ENCODE results near the gene KIF23. TPM values are rescaled to one million over a fixed set of nuclear protein-coding genes. Genes with fewer than 3 reads are reported as not detected.

Gene KIF23
- polyA plus RNA-seq, 1 donor = 15.9 TPM

DNA sequence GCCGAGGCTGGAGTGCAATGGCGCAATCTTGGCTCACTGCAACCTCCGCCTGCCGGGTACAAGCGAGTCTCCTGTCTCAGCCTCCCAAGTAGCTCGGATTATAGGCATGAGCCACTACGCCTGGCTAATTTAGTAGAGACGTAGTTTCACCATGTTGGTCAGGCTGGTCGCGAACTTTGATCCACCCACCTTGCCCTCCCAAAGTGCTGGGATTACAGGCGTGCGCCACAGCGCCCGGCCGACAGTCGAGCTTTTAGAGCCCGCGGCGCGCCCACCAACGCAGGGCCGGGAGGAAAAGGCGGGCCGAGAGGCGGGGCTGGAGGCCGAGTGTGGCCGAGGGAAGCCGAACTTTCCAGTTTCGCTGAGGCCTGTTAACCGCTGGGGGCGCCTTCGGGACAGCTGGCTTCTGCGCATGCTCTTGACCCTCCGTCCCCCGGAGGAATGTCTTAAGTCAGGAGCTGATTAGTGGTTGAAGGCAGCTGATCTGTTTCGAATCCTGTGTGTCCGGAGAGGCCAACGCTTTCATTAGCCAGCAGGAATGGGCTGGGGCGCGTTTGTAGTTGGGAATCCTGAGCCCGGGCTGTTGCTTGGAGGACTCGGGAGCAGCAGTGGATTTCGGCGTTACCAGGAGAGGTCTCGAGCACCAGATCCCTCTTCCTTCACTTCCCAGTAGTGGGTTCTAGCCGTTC lies 48.5 kb downstream of the KIF23 start:
- peaks cover 15% of the 10 kb centered on the region for H3K4me1 ChIP-seq (ENCODE audit: control insufficient read depth, insufficient read depth, low read length)
- H3K4me3 ChIP-seq (ENCODE audit: low read length) = peak overlapping the region; percentile 43
- H3K36me3 ChIP-seq (ENCODE audit: control insufficient read depth, insufficient read depth, low read length) = peaks cover 2% of the 10 kb centered on the region
- H3K9me3 ChIP-seq (ENCODE audit: control insufficient read depth, low read depth, low read length) = peaks cover 2% of the 10 kb centered on the region
- no CpG with 5 or more reads among the region's 46 CpGs for WGBS (ENCODE audit: insufficient coverage, low lambda C conversion rate)
- peak overlapping the region; percentile 91 for H3K27ac ChIP-seq (ENCODE audit: low read length)
- DNase-seq = peak; percentile 97 to 98
- no peaks in the 10 kb centered on the region for H3K27me3 ChIP-seq (ENCODE audit: control insufficient read depth, insufficient read depth, low read length)

DNA sequence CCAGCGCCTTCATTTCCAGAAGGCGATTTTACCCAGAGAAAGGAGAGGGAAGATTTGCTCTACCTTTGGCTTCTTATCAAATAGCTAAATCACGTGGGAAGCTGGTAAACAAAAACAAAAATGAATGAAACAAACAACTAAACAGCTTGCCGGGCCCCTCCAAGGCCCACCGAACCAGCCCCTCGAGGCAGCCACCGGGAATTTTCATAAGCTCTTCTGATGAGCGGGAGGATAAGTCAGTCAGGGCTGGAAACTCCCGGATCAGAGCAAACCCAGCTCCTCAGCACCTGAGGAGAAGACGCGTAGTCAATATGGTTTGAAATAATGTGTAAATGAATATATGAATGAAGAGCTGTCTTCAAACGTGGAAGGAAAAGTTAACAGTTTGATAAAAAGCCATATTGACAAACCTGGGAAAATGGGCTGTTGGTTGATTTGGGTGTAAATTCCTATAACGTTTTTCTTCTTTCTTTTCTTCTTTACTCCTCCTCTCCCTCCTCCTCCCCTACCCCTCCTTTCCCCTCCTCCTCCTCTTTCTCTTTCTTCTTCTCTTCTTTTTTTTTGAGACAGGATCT lies 49.1 kb downstream of the KIF23 start:
- Histone ChIP-seq H3K4me1 (ENCODE audit: control insufficient read depth, insufficient read depth, low read length) (peaks cover 21% of the 10 kb centered on the region), H3K27ac (ENCODE audit: low read length) (peak overlapping the region; percentile 91), H3K9me3 (ENCODE audit: control insufficient read depth, low read depth, low read length) (peaks cover 2% of the 10 kb centered on the region), H3K36me3 (ENCODE audit: control insufficient read depth, insufficient read depth, low read length) (no peaks in the 10 kb centered on the region), H3K4me3 (ENCODE audit: low read length) (peak overlapping the region; percentile 43), H3K27me3 (ENCODE audit: control insufficient read depth, insufficient read depth, low read length) (no peaks in the 10 kb centered on the region)
- no peak for DNase-seq
- WGBS (ENCODE audit: insufficient coverage, low lambda C conversion rate) = 14% methylated on average over 1 of the region's 13 CpGs

DNA sequence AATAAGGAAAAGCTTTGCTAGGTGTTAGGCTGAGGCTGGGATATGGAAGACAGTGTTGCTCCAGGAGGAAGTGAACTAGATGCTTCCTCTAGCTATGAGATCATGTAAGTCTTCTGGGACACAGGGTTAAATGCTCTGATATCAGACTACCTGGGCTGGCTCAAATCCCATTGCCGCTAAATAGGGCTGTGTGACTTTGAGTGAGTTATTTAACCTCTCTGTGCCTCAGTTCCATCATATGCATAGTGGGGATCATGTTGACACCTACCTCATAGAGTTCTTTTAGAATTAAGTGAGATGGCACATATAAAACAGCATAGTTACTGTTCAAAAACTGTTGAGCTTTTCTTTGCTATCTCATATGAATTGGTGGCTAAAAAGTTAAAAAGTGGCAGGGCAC lies 51.1 kb downstream of the KIF23 start:
- peaks cover 28% of the 10 kb centered on the region for H3K4me1 ChIP-seq (ENCODE audit: control insufficient read depth, insufficient read depth, low read length)
- H3K4me3 ChIP-seq (ENCODE audit: low read length) = no peak overlapping the region
- no peak overlapping the region for H3K27ac ChIP-seq (ENCODE audit: low read length)
- peaks cover 2% of the 10 kb centered on the region for H3K9me3 ChIP-seq (ENCODE audit: control insufficient read depth, low read depth, low read length)
- no CpG with 5 or more reads among the region's 1 CpG for WGBS (ENCODE audit: insufficient coverage, low lambda C conversion rate)
- no peaks in the 10 kb centered on the region for H3K36me3 ChIP-seq (ENCODE audit: control insufficient read depth, insufficient read depth, low read length)
- H3K27me3 ChIP-seq (ENCODE audit: control insufficient read depth, insufficient read depth, low read length) = no peaks in the 10 kb centered on the region
- no peak for DNase-seq

DNA sequence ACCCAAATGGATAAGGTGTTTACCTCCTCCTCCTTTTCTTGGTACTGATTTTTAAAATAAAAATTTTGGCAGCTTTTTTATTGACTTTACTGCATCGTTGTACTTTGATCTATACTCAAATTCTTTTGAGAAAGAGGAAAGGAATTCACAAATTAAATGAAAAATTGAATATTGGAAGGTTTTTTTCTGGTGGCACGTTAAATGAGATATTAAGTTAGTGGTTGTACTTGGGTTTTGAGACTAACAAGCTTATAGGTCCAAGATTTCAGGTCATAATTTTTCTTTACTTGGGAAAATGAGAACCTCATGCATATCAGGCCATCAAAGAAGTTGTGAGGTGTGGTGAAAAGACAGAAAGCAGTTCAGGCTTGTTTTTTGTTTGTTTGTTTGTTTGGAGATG lies 52.6 kb downstream of the KIF23 start:
- Histone ChIP-seq H3K4me3 (ENCODE audit: low read length) (no peak overlapping the region), H3K4me1 (ENCODE audit: control insufficient read depth, insufficient read depth, low read length) (peaks cover 28% of the 10 kb centered on the region), H3K9me3 (ENCODE audit: control insufficient read depth, low read depth, low read length) (peaks cover 2% of the 10 kb centered on the region), H3K36me3 (ENCODE audit: control insufficient read depth, insufficient read depth, low read length) (no peaks in the 10 kb centered on the region), H3K27me3 (ENCODE audit: control insufficient read depth, insufficient read depth, low read length) (no peaks in the 10 kb centered on the region), H3K27ac (ENCODE audit: low read length) (no peak overlapping the region)
- WGBS (ENCODE audit: insufficient coverage, low lambda C conversion rate) = 100% methylated on average over 1 of the region's 2 CpGs
- no peak for DNase-seq

DNA sequence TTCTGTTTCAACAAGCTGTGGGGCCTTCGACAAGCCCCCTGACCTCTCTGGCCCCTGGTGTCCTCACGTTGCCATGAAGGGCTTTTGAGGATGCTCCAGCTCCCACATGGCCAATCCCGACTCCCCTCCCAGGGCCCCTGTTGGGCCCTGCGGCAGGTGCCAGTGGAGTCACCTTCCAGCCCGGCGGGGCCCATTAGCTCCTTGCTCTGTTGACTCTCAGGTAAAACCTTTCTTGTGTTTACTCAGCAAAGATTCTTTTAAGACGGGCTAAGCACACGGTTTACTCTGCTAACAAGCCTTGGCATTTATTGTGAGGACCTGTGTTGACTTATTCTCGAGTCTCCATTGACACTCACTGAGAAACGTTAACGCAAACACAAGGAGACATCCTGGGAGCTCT lies 53.5 kb downstream of the KIF23 start:
- no peaks in the 10 kb centered on the region for H3K9me3 ChIP-seq (ENCODE audit: control insufficient read depth, low read depth, low read length)
- H3K4me1 ChIP-seq (ENCODE audit: control insufficient read depth, insufficient read depth, low read length) = peaks cover 23% of the 10 kb centered on the region
- H3K27me3 ChIP-seq (ENCODE audit: control insufficient read depth, insufficient read depth, low read length) = no peaks in the 10 kb centered on the region
- WGBS (ENCODE audit: insufficient coverage, low lambda C conversion rate) = 33% methylated on average over 2 of the region's 11 CpGs
- H3K27ac ChIP-seq (ENCODE audit: low read length) = no peak overlapping the region
- H3K36me3 ChIP-seq (ENCODE audit: control insufficient read depth, insufficient read depth, low read length) = no peaks in the 10 kb centered on the region
- peak in 1 of 2 donors; percentile 68 for DNase-seq
- H3K4me3 ChIP-seq (ENCODE audit: low read length) = no peak overlapping the region

DNA sequence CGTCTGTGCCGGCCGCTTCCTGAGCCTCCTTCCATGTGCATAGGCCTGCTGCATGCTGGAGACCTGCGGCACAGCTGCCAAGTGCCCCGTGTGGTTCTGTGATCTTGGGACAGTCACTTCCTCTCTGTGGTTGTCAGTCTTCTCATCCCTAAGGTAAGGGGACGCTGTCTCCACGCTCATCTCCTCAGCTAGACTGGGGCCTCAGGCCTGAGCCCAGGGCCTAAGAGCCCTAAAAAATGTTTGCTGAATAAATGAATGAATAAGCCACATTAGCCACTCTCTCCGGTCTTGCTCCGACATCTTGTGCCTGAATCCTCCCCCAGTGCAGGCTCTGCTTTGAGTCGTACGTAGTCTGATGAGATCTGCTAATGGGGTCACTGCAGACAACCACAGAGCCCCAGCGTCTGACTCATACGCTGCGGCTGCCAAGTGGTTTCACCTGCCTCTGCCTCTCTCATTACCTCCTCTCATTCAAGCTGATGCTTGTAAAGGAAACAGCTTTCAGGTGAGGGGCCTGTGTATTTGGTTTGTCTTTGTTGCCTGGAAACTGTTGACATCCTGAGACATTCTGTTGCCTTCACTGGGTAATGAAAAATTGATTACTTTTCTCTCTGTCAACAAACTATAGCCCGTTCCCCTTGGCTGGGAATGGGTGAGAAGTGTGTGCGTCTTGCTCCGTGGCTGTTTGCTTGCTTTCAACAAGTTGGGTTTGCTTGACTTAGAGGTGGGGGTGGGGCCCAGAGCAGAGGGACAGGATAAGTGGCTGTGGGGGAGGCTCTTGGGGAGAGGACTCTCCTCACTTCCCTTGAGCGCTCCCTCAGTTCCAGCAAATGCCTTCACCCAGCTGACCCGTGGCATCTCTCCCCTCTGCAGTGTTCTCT lies 54.3 kb downstream of the KIF23 start:
- no peaks in the 10 kb centered on the region for H3K27me3 ChIP-seq (ENCODE audit: control insufficient read depth, insufficient read depth, low read length)
- no peak overlapping the region for H3K4me3 ChIP-seq (ENCODE audit: low read length)
- no CpG with 5 or more reads among the region's 19 CpGs for WGBS (ENCODE audit: insufficient coverage, low lambda C conversion rate)
- H3K4me1 ChIP-seq (ENCODE audit: control insufficient read depth, insufficient read depth, low read length) = peaks cover 19% of the 10 kb centered on the region
- peak; percentile 36 to 66 for DNase-seq
- H3K9me3 ChIP-seq (ENCODE audit: control insufficient read depth, low read depth, low read length) = no peaks in the 10 kb centered on the region
- no peaks in the 10 kb centered on the region for H3K36me3 ChIP-seq (ENCODE audit: control insufficient read depth, insufficient read depth, low read length)
- no peak overlapping the region for H3K27ac ChIP-seq (ENCODE audit: low read length)

DNA sequence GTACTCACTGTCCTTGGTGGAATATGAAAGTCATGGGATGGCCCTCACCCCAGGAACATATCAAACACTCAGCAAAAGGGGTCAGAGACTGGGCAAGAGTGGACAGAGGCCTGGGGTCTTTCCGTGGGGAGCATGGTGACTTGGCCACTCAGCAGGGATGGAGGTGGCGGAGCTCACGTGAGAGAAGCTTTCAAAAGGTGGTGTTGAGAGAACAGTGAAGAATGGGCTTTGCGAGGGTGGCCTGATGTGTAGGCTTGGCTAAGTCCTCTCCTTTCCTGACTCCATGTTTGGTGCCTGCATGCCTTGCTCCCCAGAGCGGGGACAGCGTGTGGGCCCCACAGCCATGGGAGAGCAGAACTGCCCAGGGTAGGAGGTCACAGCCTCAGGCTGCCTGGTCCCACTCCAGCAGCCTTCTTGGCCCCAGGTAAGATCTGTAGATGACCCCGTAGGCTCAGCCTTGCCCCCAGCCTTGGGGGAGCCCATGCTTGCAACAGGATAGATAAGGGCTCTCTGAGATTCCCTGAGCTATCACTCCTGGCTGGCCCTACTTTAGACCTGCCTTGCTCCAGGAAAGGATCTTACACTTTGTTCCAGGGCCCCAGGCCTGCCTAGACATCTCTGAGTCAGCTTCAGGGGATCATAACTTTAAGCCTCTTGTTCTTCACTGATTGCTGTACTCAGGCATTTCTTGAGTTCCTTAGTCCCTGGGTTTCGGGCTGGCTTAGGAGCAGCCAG lies 55.5 kb downstream of the KIF23 start:
- WGBS (ENCODE audit: insufficient coverage, low lambda C conversion rate) = no CpG with 5 or more reads among the region's 8 CpGs
- DNase-seq = peak; percentile 40 to 72

DNA sequence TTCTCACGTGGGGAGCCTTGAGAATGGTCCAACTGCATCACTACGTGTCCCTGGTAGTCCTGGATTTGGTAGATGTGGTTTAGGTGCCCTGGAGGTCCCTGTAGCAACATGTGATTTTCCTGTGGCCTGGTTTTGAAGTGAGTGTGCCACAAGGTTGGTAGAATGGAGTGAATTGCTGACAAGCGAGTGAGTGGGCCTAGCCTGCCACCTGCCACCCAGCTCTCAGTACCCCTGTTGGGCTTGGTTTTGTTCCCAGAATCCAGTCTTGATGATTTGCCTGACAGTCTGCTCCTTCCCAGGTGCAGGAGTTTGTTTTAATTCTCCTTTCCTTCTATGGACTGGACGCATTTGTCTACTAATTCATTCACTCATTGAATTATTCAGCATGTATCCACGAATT lies 57.9 kb downstream of the KIF23 start:
- peaks cover 17% of the 10 kb centered on the region for H3K4me1 ChIP-seq (ENCODE audit: control insufficient read depth, insufficient read depth, low read length)
- no peak overlapping the region for H3K4me3 ChIP-seq (ENCODE audit: low read length)
- no peaks in the 10 kb centered on the region for H3K27me3 ChIP-seq (ENCODE audit: control insufficient read depth, insufficient read depth, low read length)
- no peak for DNase-seq
- no CpG with 5 or more reads among the region's 5 CpGs for WGBS (ENCODE audit: insufficient coverage, low lambda C conversion rate)
- no peak overlapping the region for H3K27ac ChIP-seq (ENCODE audit: low read length)
- H3K36me3 ChIP-seq (ENCODE audit: control insufficient read depth, insufficient read depth, low read length) = no peaks in the 10 kb centered on the region
- no peaks in the 10 kb centered on the region for H3K9me3 ChIP-seq (ENCODE audit: control insufficient read depth, low read depth, low read length)

More for the DNA sequence above, 55.5 kb downstream of the KIF23 start:
- Histone ChIP-seq H3K4me3 (ENCODE audit: low read length) (no peak overlapping the region), H3K36me3 (ENCODE audit: control insufficient read depth, insufficient read depth, low read length) (no peaks in the 10 kb centered on the region), H3K27ac (ENCODE audit: low read length) (peak overlapping the region; percentile 61), H3K9me3 (ENCODE audit: control insufficient read depth, low read depth, low read length) (no peaks in the 10 kb centered on the region), H3K27me3 (ENCODE audit: control insufficient read depth, insufficient read depth, low read length) (no peaks in the 10 kb centered on the region), H3K4me1 (ENCODE audit: control insufficient read depth, insufficient read depth, low read length) (peaks cover 17% of the 10 kb centered on the region)

DNA sequence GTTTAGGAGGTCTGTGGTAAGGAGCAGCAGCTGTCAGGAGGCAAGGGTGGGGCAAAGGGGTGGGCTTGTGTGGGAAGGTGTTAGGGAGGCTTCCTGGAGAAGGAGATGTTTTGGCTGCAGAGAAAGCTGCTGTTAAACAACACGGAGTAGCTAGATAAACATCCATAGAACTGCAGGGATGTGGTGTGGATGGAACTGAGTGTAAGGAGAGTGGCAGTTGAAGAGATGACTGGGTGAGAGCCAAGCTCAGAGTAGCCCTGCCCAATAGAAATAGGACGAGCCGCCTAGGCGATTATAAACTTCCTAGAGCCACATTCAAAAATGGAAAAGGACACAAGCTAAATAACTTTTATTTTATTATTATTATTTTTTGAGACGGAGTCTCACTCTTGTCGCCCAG lies 58.4 kb downstream of the KIF23 start:
- WGBS (ENCODE audit: insufficient coverage, low lambda C conversion rate) = 17% methylated on average over 1 of the region's 6 CpGs
- H3K36me3 ChIP-seq (ENCODE audit: control insufficient read depth, insufficient read depth, low read length) = no peaks in the 10 kb centered on the region
- no peaks in the 10 kb centered on the region for H3K9me3 ChIP-seq (ENCODE audit: control insufficient read depth, low read depth, low read length)
- peaks cover 14% of the 10 kb centered on the region for H3K4me1 ChIP-seq (ENCODE audit: control insufficient read depth, insufficient read depth, low read length)
- no peak for DNase-seq
- no peaks in the 10 kb centered on the region for H3K27me3 ChIP-seq (ENCODE audit: control insufficient read depth, insufficient read depth, low read length)
- no peak overlapping the region for H3K4me3 ChIP-seq (ENCODE audit: low read length)
- H3K27ac ChIP-seq (ENCODE audit: low read length) = no peak overlapping the region

DNA sequence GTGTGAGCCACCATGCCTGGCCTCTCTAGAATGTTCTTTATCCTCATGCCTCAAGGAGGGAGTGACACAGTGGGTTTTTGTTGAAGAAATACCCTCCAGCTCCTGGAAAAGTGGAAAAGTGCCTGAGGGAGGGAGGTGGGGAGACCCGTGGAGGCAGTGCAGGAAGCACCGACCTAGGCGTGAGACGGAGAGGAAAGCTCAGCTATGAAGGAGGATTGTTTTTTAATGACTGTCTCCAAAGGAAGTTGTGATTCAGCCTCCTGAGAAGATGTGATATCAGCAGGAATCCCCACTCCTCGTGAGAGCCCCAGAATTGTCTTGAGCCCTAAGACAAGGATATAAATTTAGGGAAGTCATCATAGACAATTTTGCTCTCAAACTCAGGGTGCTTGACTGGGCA lies 60.1 kb downstream of the KIF23 start:
- H3K9me3 ChIP-seq (ENCODE audit: control insufficient read depth, low read depth, low read length) = no peaks in the 10 kb centered on the region
- no CpG with 5 or more reads among the region's 5 CpGs for WGBS (ENCODE audit: insufficient coverage, low lambda C conversion rate)
- DNase-seq = no peak
- peaks cover 4% of the 10 kb centered on the region for H3K4me1 ChIP-seq (ENCODE audit: control insufficient read depth, insufficient read depth, low read length)
- no peaks in the 10 kb centered on the region for H3K27me3 ChIP-seq (ENCODE audit: control insufficient read depth, insufficient read depth, low read length)
- no peak overlapping the region for H3K4me3 ChIP-seq (ENCODE audit: low read length)
- no peak overlapping the region for H3K27ac ChIP-seq (ENCODE audit: low read length)
- no peaks in the 10 kb centered on the region for H3K36me3 ChIP-seq (ENCODE audit: control insufficient read depth, insufficient read depth, low read length)
